GM12892 (cell line): ENCODE results near the gene LDB3.

Source experiments
- POLR2A ChIP-seq: IDR thresholded peaks from 2 replicates; pipeline ENCODE4 v1.6.1; 2011; ENCODE audit warnings: low read depth, low read length, control low read depth
- POLR2AphosphoS5 ChIP-seq: IDR thresholded peaks from 2 replicates; pipeline ENCODE4 v1.6.1; 2011; ENCODE audit warnings: low read depth, low read length, control low read depth
- TAF1 ChIP-seq: IDR thresholded peaks from 2 replicates; pipeline ENCODE4 v1.6.1; 2011; ENCODE audit warnings: low read depth, mild to moderate bottlenecking, control low read depth, low read length, borderline replicate concordance

DNA sequence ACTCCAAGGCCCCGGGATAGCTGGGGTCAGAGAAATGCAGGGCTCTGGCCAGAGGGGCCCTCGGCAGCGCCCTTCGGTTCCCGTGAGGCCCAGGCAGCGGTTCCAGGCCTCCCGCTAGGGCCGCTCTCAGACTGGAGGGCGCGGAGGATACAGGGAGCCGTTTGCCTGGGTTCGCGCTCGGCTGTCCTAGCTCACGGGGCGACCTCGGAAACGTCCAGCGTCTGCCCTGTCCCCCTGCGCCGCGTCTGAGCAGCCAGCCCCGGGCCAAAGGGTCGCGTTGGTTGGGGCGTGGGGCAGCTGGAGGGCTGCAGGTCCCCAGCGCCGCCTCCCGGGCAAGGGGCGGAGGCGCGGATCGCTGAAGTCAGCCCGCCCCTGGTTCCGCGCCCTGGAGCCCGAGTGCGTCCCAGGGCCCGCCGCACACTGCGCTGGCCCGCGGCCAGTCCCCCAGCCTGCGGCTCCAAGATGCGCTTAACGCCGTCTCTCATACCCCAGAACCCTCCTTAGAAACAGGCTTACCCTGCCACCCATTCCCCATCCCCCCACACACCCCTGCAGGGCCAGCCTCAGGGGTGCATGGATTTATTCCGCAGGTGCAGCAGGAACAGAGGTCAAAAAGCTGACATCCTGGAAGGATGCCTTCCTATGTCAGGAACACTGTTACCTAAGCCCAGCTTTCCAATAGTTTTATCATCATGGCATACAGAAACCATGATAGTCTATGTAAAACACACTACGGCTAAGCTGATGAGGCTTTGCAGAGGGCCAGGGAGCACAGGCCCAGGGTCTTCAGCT, 36.1 kb upstream of the LDB3 start:
- no peak for TF ChIP-seq POLR2A
- no peak for TF ChIP-seq POLR2AphosphoS5
- TF ChIP-seq TAF1, result no peak
